Hepatocyte (in vitro differentiated cells): ENCODE measurements around the gene EHD1.

Experiments used
- CTCF ChIP-seq: fragments of 200-600 bp; sonication (generic); IDR thresholded peaks from 2 replicates; pipeline ENCODE4 v1.5.1; 2016; ENCODE audit warnings: antibody characterized with exemption, mild to moderate bottlenecking; ENCODE audit not compliant: poor library complexity
- EZH2 ChIP-seq: fragments of 200-600 bp; sonication (generic); IDR thresholded peaks from 2 replicates; pipeline ENCODE4 v1.6.1; 2016; ENCODE audit warnings: antibody characterized with exemption, mild to moderate bottlenecking, borderline replicate concordance
- EZH2phosphoT487 ChIP-seq: fragments of 200-600 bp; sonication (generic); IDR thresholded peaks from one replicate; pipeline ENCODE4 v1.6.1; 2018; ENCODE audit warnings: antibody characterized with exemption, mild to moderate bottlenecking, low read depth, moderate library complexity; ENCODE audit not compliant: unreplicated experiment, severe bottlenecking

- TF ChIP-seq CTCF (no peak), EZH2 (no peak), EZH2phosphoT487 (no peak)
Measured at GRCh38 chr11:64854534-64855502, 23.6 kb downstream of the EHD1 start.
